GM11168 (cell line): ENCODE results near the gene SNCAIP.
"Not testable (repeated sequence)": the region's sequence is repeated elsewhere in the genome, so short reads cannot be mapped to it uniquely, and the experiment has no call there.

Source experiments
- in situ Hi-C: fragments of 300-500 bp; cut with MboI; formaldehyde crosslinking; loops from one replicate; pipeline ENCODE4 v1.12.0; 2022; ENCODE audit warnings: low sequenced_read_pairs; ENCODE audit not compliant: unreplicated experiment

The SNCAIP gene

GRCh38 chr5:122354293-122354692, 42.3 kb downstream of the SNCAIP start:
- in situ Hi-C loops, result no loop called here

GRCh38 chr5:122355324-122355723, 43.3 kb downstream of the SNCAIP start:
- in situ Hi-C loops, result no loop called here

GRCh38 chr5:122356855-122357254, 44.8 kb downstream of the SNCAIP start:
- in situ Hi-C loops, result no loop called here

- in situ Hi-C loops, result no loop called here
Observed at GRCh38 chr5:122358372-122358979, 46.4 kb downstream of the SNCAIP start.

- in situ Hi-C loops, result no loop called here
Observed at GRCh38 chr5:122362361-122362760, 50.3 kb downstream of the SNCAIP start.

GRCh38 chr5:122363623-122364022, 51.6 kb downstream of the SNCAIP start:
- in situ Hi-C loops, result no loop called here

- in situ Hi-C loops, result no loop called here
Observed at GRCh38 chr5:122366501-122366900, 54.5 kb downstream of the SNCAIP start.

GRCh38 chr5:122367456-122367855, 55.4 kb downstream of the SNCAIP start:
- in situ Hi-C loops, result no loop called here

GRCh38 chr5:122368510-122369251, 56.6 kb downstream of the SNCAIP start:
- in situ Hi-C loops, result no loop called here

GRCh38 chr5:122369253-122369815, 57.3 kb downstream of the SNCAIP start:
- in situ Hi-C loops, result no loop called here

GRCh38 chr5:122371511-122372151, 59.6 kb downstream of the SNCAIP start:
- in situ Hi-C loops, result no loop called here

GRCh38 chr5:122374110-122374509, 62.1 kb downstream of the SNCAIP start:
- in situ Hi-C loops, result no loop called here

- in situ Hi-C loops, result no loop called here
Observed at GRCh38 chr5:122375801-122376200, 63.8 kb downstream of the SNCAIP start.

- in situ Hi-C loops, result no loop called here
Observed at GRCh38 chr5:122376250-122376649, 64.2 kb downstream of the SNCAIP start.

GRCh38 chr5:122377026-122377425, 65.0 kb downstream of the SNCAIP start:
- in situ Hi-C loops, result no loop called here

- in situ Hi-C loops, result not testable (repeated sequence)
Observed at GRCh38 chr5:122382938-122383337, 70.9 kb downstream of the SNCAIP start.

GRCh38 chr5:122384739-122385235, 72.8 kb downstream of the SNCAIP start:
- in situ Hi-C loops, result no loop called here

GRCh38 chr5:122385286-122385685, 73.2 kb downstream of the SNCAIP start:
- in situ Hi-C loops, result no loop called here

GRCh38 chr5:122385808-122386207, 73.8 kb downstream of the SNCAIP start:
- in situ Hi-C loops, result no loop called here

- in situ Hi-C loops, result no loop called here
Observed at GRCh38 chr5:122390154-122390553, 78.1 kb downstream of the SNCAIP start.

GRCh38 chr5:122390694-122391093, 78.7 kb downstream of the SNCAIP start:
- in situ Hi-C loops, result no loop called here
